K562 (cell line): ENCODE measurements around the gene DTYMK. TPM values are rescaled to one million over a fixed set of nuclear protein-coding genes. Genes with fewer than 3 reads are reported as not detected.

ENCODE experiments used
- ATF7 ChIP-seq: fragments of 450-650 bp; IDR thresholded peaks from 2 replicates; pipeline ENCODE4 v1.7.1; 2014; ENCODE audit warnings: mild to moderate bottlenecking, moderate library complexity
- GABPB1 ChIP-seq: sonication (generic); formaldehyde crosslinking; IDR thresholded peaks from 2 replicates; pipeline ENCODE4 v1.8.0; 2022; ENCODE audit warnings: mild to moderate bottlenecking, missing genetic modification reagents
- HDAC3 ChIP-seq: fragments of 450-650 bp; IDR thresholded peaks from 2 replicates; pipeline ENCODE4 v1.6.1; 2018; ENCODE audit warnings: borderline replicate concordance, mild to moderate bottlenecking, moderate library complexity; ENCODE audit not compliant: partially characterized antibody
- MBD2 ChIP-seq: sonication (generic); IDR thresholded peaks from 2 replicates; pipeline ENCODE4 v1.6.1; 2016; ENCODE audit warnings: low read depth, borderline replicate concordance
- RBM25 ChIP-seq: fragments of 200-400 bp; formaldehyde crosslinking; IDR thresholded peaks from 2 replicates; pipeline ENCODE4 v1.6.1; 2018; ENCODE audit warnings: low read length, low read depth, moderate library complexity; ENCODE audit not compliant: severe bottlenecking
- RBM34 ChIP-seq: fragments of 200-400 bp; formaldehyde crosslinking; IDR thresholded peaks from 2 replicates; pipeline ENCODE4 v1.6.1; 2018; ENCODE audit warnings: low read length, borderline replicate concordance; ENCODE audit not compliant: insufficient read depth
- SAFB ChIP-seq: fragments of 200-400 bp; formaldehyde crosslinking; IDR thresholded peaks from 2 replicates; pipeline ENCODE4 v1.6.1; 2017; ENCODE audit warnings: low read depth, low read length, borderline replicate concordance
- SP2 ChIP-seq: IDR thresholded peaks from 2 replicates; pipeline ENCODE4 v1.6.1; 2011; ENCODE audit warnings: mild to moderate bottlenecking, low read depth, low read length, moderate library complexity; ENCODE audit not compliant: poor library complexity, severe bottlenecking; ENCODE audit errors: extremely low read depth
- ZFP30 ChIP-seq: fragments of 250-450 bp; sonication (Bioruptor Pico); IDR thresholded peaks from 2 replicates; pipeline ENCODE4 v1.8.0; 2022; ENCODE audit warnings: moderate library complexity, mild to moderate bottlenecking, inconsistent platforms, borderline replicate concordance
- ZFX ChIP-seq: sonication (generic); formaldehyde crosslinking; IDR thresholded peaks from 2 replicates; pipeline ENCODE4 v1.8.0; 2022; ENCODE audit warnings: mild to moderate bottlenecking, missing genetic modification reagents, moderate library complexity
- ZKSCAN1 ChIP-seq: fragments of 150-350 bp; IDR thresholded peaks from 2 replicates; pipeline ENCODE4 v1.6.1; 2016; ENCODE audit warnings: low read depth, low read length
- ZNF197 ChIP-seq: fragments of 200-800 bp; sonication (Bioruptor generic); IDR thresholded peaks from 2 replicates; pipeline ENCODE4 v1.6.1; 2016; ENCODE audit warnings: low read depth, missing genetic modification characterization, missing compliant biosample characterization
- polyA plus RNA-seq, 8 experiments: library from polyadenylated mRNA; depleted of rRNA in 4 of 8; stranded (reverse) in 5 of 8; unstranded in 3 of 8; fragments of >200 nt; fragmentation: Nextera tagmentation in 2 of 8; fragmentation: Illumina TruSeq in 1 of 8; extraction: Ambion mirVana in 2 of 8; extraction: Trizol in 1 of 8; gene quantifications; 2 replicates each; pipeline versions ENCODE4 v1.2.1 to v1.2.3, GENCODE V29; 2011 to 2014; ENCODE audit warnings: inconsistent platforms in 1 of 8, missing spikeins in 1 of 8
- total RNA-seq, 7 experiments: library from RNA; depleted of rRNA in 6 of 7; stranded (reverse); fragments of >200 nt in 6 of 7; fragmentation: Illumina TruSeq in 2 of 7; extraction: Trizol in 2 of 7; gene quantifications; 2 replicates each; pipeline versions ENCODE4 v1.2.1 to v1.2.3, GENCODE V29; 2011 to 2021; ENCODE audit warnings: low replicate concordance in 1 of 7
- TF ChIP-seq, protein P1 (sequence below): fragments of 150-350 bp; IDR thresholded peaks from 2 replicates; pipeline ENCODE4 v1.6.1; 2014; ENCODE audit warnings: low read depth, mild to moderate bottlenecking, low read length, borderline replicate concordance
- TF ChIP-seq, protein P2 (sequence below): fragments of 250-450 bp; sonication (Bioruptor Pico); IDR thresholded peaks from 2 replicates; pipeline ENCODE4 v1.8.0; 2022; ENCODE audit warnings: moderate library complexity, mild to moderate bottlenecking, inconsistent platforms
- TF ChIP-seq, protein P3 (sequence below): fragments of 250-450 bp; sonication (Bioruptor Pico); IDR thresholded peaks from 2 replicates; pipeline ENCODE4 v1.4.0; 2020; ENCODE audit warnings: mild to moderate bottlenecking, moderate library complexity
- TF ChIP-seq, protein P4 (sequence below): fragments of 150-350 bp; conservative IDR thresholded peaks from 2 replicates; pipeline ENCODE4 v1.6.1; 2014; ENCODE audit warnings: low read length

DTYMK gene
- total and polyA plus RNA-seq, 9 of the 15 experiments (the other 6 are each of a cell fraction or from before 2014, with no cell fraction given), result 8.2 to 85.0 (median 47.9) TPM

DNA sequence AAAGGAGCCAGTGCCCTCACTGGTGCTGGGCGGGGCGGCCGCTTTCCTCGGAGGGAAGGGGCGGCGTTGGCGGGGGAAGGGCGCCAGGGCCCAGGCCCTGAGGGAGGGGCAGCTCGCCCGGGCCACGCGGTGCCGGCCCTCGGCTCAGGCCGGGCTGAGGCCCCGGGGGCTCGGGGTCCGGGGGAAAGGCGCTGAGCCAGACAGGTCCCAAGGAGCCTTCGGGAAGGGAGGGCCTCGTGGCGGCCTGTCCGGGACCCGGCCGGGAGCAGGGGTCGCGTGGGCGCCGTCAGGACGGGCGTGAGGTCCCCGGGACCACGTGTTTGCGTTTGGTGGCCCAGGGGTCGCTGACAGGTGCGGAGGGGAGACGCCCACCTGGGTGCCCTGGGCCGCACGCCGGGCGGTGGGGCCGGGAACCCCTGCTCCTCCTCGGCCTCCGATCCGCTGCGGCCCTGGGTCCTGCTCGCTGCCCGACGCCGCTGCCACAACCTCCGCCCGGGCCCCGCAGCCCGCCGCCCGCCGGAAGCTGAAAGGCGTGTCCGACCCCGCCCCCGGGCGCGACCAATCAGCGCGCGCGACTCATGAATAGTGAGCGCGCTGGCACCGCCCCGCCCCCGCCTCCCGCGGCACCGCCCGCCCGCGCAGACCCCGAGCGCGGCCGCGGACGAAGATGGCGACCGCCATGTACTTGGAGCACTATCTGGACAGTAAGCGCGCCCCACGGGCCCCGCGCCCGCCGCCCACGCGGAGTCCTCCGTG is 15.0 kb upstream of the DTYMK start, which contains the start of gene ING5 (continued):
- TF ChIP-seq, protein P1, sequence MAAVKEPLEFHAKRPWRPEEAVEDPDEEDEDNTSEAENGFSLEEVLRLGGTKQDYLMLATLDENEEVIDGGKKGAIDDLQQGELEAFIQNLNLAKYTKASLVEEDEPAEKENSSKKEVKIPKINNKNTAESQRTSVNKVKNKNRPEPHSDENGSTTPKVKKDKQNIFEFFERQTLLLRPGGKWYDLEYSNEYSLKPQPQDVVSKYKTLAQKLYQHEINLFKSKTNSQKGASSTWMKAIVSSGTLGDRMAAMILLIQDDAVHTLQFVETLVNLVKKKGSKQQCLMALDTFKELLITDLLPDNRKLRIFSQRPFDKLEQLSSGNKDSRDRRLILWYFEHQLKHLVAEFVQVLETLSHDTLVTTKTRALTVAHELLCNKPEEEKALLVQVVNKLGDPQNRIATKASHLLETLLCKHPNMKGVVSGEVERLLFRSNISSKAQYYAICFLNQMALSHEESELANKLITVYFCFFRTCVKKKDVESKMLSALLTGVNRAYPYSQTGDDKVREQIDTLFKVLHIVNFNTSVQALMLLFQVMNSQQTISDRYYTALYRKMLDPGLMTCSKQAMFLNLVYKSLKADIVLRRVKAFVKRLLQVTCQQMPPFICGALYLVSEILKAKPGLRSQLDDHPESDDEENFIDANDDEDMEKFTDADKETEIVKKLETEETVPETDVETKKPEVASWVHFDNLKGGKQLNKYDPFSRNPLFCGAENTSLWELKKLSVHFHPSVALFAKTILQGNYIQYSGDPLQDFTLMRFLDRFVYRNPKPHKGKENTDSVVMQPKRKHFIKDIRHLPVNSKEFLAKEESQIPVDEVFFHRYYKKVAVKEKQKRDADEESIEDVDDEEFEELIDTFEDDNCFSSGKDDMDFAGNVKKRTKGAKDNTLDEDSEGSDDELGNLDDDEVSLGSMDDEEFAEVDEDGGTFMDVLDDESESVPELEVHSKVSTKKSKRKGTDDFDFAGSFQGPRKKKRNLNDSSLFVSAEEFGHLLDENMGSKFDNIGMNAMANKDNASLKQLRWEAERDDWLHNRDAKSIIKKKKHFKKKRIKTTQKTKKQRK, result no peak
- TF ChIP-seq, protein P2, sequence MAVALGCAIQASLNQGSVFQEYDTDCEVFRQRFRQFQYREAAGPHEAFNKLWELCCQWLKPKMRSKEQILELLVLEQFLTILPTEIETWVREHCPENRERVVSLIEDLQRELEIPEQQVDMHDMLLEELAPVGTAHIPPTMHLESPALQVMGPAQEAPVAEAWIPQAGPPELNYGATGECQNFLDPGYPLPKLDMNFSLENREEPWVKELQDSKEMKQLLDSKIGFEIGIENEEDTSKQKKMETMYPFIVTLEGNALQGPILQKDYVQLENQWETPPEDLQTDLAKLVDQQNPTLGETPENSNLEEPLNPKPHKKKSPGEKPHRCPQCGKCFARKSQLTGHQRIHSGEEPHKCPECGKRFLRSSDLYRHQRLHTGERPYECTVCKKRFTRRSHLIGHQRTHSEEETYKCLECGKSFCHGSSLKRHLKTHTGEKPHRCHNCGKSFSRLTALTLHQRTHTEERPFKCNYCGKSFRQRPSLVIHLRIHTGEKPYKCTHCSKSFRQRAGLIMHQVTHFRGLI, result no peak
- TF ChIP-seq, protein P3, sequence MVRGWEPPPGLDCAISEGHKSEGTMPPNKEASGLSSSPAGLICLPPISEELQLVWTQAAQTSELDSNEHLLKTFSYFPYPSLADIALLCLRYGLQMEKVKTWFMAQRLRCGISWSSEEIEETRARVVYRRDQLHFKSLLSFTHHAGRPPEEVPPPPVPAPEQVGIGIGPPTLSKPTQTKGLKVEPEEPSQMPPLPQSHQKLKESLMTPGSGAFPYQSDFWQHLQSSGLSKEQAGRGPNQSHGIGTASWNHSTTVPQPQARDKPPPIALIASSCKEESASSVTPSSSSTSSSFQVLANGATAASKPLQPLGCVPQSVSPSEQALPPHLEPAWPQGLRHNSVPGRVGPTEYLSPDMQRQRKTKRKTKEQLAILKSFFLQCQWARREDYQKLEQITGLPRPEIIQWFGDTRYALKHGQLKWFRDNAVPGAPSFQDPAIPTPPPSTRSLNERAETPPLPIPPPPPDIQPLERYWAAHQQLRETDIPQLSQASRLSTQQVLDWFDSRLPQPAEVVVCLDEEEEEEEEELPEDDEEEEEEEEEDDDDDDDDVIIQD (CRISPR knock-in tag), result no peak
- TF ChIP-seq RBM25, result peak; percentile 49
- TF ChIP-seq ZNF197 (CRISPR knock-in tag), result no peak
- TF ChIP-seq ZFX, result peak; percentile 79
- TF ChIP-seq, protein P4, sequence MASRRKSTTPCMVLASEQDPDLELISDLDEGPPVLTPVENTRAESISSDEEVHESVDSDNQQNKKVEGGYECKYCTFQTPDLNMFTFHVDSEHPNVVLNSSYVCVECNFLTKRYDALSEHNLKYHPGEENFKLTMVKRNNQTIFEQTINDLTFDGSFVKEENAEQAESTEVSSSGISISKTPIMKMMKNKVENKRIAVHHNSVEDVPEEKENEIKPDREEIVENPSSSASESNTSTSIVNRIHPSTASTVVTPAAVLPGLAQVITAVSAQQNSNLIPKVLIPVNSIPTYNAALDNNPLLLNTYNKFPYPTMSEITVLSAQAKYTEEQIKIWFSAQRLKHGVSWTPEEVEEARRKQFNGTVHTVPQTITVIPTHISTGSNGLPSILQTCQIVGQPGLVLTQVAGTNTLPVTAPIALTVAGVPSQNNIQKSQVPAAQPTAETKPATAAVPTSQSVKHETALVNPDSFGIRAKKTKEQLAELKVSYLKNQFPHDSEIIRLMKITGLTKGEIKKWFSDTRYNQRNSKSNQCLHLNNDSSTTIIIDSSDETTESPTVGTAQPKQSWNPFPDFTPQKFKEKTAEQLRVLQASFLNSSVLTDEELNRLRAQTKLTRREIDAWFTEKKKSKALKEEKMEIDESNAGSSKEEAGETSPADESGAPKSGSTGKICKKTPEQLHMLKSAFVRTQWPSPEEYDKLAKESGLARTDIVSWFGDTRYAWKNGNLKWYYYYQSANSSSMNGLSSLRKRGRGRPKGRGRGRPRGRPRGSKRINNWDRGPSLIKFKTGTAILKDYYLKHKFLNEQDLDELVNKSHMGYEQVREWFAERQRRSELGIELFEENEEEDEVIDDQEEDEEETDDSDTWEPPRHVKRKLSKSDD, result no peak
- TF ChIP-seq MBD2, result no peak
- TF ChIP-seq RBM34, result no peak
- TF ChIP-seq SP2, result no peak
- no peak for TF ChIP-seq ZFP30 (CRISPR knock-in tag)
- TF ChIP-seq GABPB1 (CRISPR knock-in tag), result peak; percentile 57; the same call in 1 of the 2 replicates
- no peak for TF ChIP-seq ZKSCAN1
- 0 out of 2 replicates have a peak, but pooled peaks have one; percentile 27 for TF ChIP-seq ATF7
- peak; percentile 71 for TF ChIP-seq SAFB
- TF ChIP-seq HDAC3, result no peak
